Mesenchymal stem cell (in vitro differentiated cells and primary cell): ENCODE data around the gene ULK3.
A peak's percentile ranks its signal among the peaks of the same experiment; 100 is the strongest.

Experiments
- DNase-seq: peaks from one replicate; pipeline ENCODE4 v3.0.0-alpha.2; 2013
- H2AFZ ChIP-seq: one replicate; pipeline ENCODE4 v1.6.1; 2013; ENCODE audit warnings: low read depth, mild to moderate bottlenecking, control low read depth, inconsistent platforms, low read length, moderate library complexity
- H2AK5ac ChIP-seq: 2 replicates; pipeline ENCODE4 v1.6.1; 2013; ENCODE audit warnings: low read length, moderate library complexity, mild to moderate bottlenecking, inconsistent platforms; ENCODE audit not compliant: severe bottlenecking
- H2BK120ac ChIP-seq: one replicate; pipeline ENCODE4 v1.6.1; 2013; ENCODE audit warnings: low read depth, mild to moderate bottlenecking, inconsistent platforms, low read length, moderate library complexity
- H2BK12ac ChIP-seq, 2 experiments: one replicate each; pipeline ENCODE4 v1.6.1; 2013; ENCODE audit warnings: inconsistent platforms in 2 of 2, low read length in 2 of 2, mild to moderate bottlenecking in 2 of 2, moderate library complexity in 2 of 2, control low read depth in 1 of 2
- H2BK15ac ChIP-seq: one replicate; pipeline ENCODE4 v1.6.1; 2013; ENCODE audit warnings: mild to moderate bottlenecking, low read depth, inconsistent platforms; ENCODE audit not compliant: poor library complexity, severe bottlenecking
- H2BK5ac ChIP-seq: 2 replicates; pipeline ENCODE4 v1.6.1; 2013; ENCODE audit warnings: low read depth, mild to moderate bottlenecking, low read length, control low read depth, inconsistent platforms; ENCODE audit not compliant: poor library complexity, severe bottlenecking
- H3K14ac ChIP-seq, 2 experiments: one replicate each; pipeline ENCODE4 v1.6.1; 2013; ENCODE audit warnings: inconsistent platforms in 2 of 2, low read length in 2 of 2, control low read depth in 1 of 2, mild to moderate bottlenecking in 1 of 2, moderate library complexity in 1 of 2
- H3K18ac ChIP-seq, 2 experiments: one replicate each; pipeline ENCODE4 v1.6.1; 2013; ENCODE audit warnings: inconsistent platforms in 2 of 2, low read length in 2 of 2, control low read depth in 1 of 2, low read depth in 1 of 2, mild to moderate bottlenecking in 1 of 2
- H3K23ac ChIP-seq, 2 experiments: one replicate each; pipeline ENCODE4 v1.6.1; 2013; ENCODE audit warnings: inconsistent platforms in 2 of 2, low read length in 2 of 2, mild to moderate bottlenecking in 2 of 2, moderate library complexity in 2 of 2, control low read depth in 1 of 2
- H3K27ac ChIP-seq: 2 replicates; pipeline ENCODE4 v1.5.1; 2013; ENCODE audit warnings: mild to moderate bottlenecking, moderate library complexity, low read length, control low read depth, inconsistent platforms; ENCODE audit not compliant: poor library complexity, severe bottlenecking
- H3K27me3 ChIP-seq, 2 experiments: 2 replicates each; pipeline versions ENCODE4 v1.6.1 to v1.7.0; 2013; ENCODE audit warnings: low read length in 2 of 2, mild to moderate bottlenecking in 2 of 2, moderate library complexity in 2 of 2, control low read depth in 1 of 2, inconsistent platforms in 1 of 2; ENCODE audit not compliant: control insufficient read depth in 1 of 2, insufficient read depth in 1 of 2
- H3K36me3 ChIP-seq, 2 experiments: 2 replicates each; pipeline versions ENCODE4 v1.6.1 to v1.7.0; 2013; ENCODE audit warnings: low read length in 2 of 2, control low read depth in 1 of 2, inconsistent platforms in 1 of 2, low read depth in 1 of 2, mild to moderate bottlenecking in 1 of 2; ENCODE audit not compliant: insufficient read depth in 2 of 2, control insufficient read depth in 1 of 2
- H3K4ac ChIP-seq, 2 experiments: one replicate each; pipeline ENCODE4 v1.6.1; 2013; ENCODE audit warnings: inconsistent platforms in 2 of 2, low read length in 2 of 2, mild to moderate bottlenecking in 2 of 2, moderate library complexity in 2 of 2, control low read depth in 1 of 2, low read depth in 1 of 2
- H3K4me1 ChIP-seq: 2 replicates; pipeline ENCODE4 v1.6.1; 2013; ENCODE audit warnings: low read depth, low read length, control low read depth; ENCODE audit not compliant: control insufficient read depth, insufficient read depth
- H3K4me2 ChIP-seq: 2 replicates; pipeline ENCODE4 v1.6.1; 2013; ENCODE audit warnings: low read length, mild to moderate bottlenecking, inconsistent platforms; ENCODE audit not compliant: poor library complexity, severe bottlenecking
- H3K4me3 ChIP-seq, 2 experiments: 2 replicates each; pipeline versions ENCODE4 v1.5.1 to v1.7.0; 2013; ENCODE audit warnings: low read length in 2 of 2, mild to moderate bottlenecking in 2 of 2, control low read depth in 1 of 2, low read depth in 1 of 2; ENCODE audit not compliant: insufficient read depth in 1 of 2
- H3K79me1 ChIP-seq: replicated peaks from 2 replicates; pipeline ENCODE4 v1.6.1; 2013; ENCODE audit warnings: mild to moderate bottlenecking, control low read depth, low read length, inconsistent platforms; ENCODE audit not compliant: poor library complexity, severe bottlenecking
- H3K9ac ChIP-seq: 2 replicates; pipeline ENCODE4 v1.7.0; 2013; ENCODE audit warnings: mild to moderate bottlenecking, low read length, moderate library complexity
- H3K9me3 ChIP-seq: 2 replicates; pipeline ENCODE4 v1.7.0; 2013; ENCODE audit warnings: mild to moderate bottlenecking, low read length; ENCODE audit not compliant: control insufficient read depth
- H4K8ac ChIP-seq: one replicate; pipeline ENCODE4 v1.6.1; 2013; ENCODE audit warnings: inconsistent platforms, mild to moderate bottlenecking, low read length, moderate library complexity
- H4K91ac ChIP-seq: one replicate; pipeline ENCODE4 v1.6.1; 2013; ENCODE audit warnings: mild to moderate bottlenecking, low read length, inconsistent platforms
- WGBS: methylation state at CpG from one replicate; pipeline ENCODE4 v1.1.7; 2013; ENCODE audit warnings: mixed read lengths; 5-methylcytosine and 5-hydroxymethylcytosine counted together

Gene ULK3

DNA sequence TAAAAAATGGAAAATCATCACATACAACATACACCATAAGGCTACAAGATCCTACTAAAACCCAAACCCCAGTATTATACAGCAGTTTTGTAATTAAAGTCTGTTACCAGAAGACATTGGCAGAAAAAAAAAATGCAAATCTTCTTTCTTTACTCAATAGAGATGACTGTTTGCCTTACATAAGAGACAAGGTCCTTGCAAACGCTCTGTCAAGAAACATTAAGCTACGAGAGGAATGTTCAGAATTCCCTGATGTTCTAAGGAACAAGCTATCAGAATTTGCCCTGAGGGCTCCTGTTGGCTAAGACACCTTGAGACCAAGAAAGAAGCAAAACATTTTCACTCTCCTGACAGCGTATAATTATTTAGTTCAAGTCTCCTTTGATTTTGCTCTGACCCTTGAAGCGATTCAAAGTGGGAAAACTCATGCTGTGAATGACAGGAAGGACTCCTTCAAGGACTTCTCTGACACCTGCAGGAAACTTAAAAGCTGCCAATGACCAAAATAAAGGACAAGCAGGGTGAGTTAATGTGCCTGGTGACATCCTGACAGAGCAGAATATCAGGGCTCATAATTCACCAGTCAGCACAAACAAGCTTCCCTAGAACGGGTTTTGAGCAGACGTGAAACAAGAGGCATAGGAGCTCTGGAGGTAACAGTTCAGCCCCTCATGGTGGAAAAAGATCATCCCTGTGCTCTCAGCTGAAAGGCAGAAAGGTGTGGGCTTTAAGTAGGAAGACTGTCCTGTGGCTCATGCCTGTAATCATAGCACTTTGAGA, 27.7 kb upstream of the ULK3 start:
- Histone ChIP-seq H2BK120ac (no peak overlapping the region), H2AK5ac (peak overlapping the region; percentile 49), H3K27ac (peak overlapping the region; percentile 15), H3K4me1 (peaks cover 41% of the 10 kb centered on the region), H2AFZ (no peak overlapping the region), H3K27me3 (no peaks in the 10 kb centered on the region), H3K4me3 (no peak overlapping the region), H4K91ac (no peak overlapping the region), H3K36me3 (peaks cover 3 to 14% of the 10 kb centered on the region in 2 experiments), H3K14ac (no peak overlapping the region), H3K79me1 (peaks cover 5% of the 10 kb centered on the region), H3K9ac (peak overlapping the region; percentile 10), H3K4me2 (peak overlapping the region; percentile 6), H3K9me3 (no peaks in the 10 kb centered on the region), H2BK12ac (no peak overlapping the region), H3K23ac (no peak overlapping the region), H3K4ac (peak overlapping the region in 1 of 2 experiments; percentile 30), H2BK5ac (no peak overlapping the region), H4K8ac (no peak overlapping the region), H2BK15ac (no peak overlapping the region), H3K18ac (no peak overlapping the region)
- DNase-seq: peak; percentile 41
- WGBS: 64% methylated on average over 6 of the region's 6 CpGs

DNA sequence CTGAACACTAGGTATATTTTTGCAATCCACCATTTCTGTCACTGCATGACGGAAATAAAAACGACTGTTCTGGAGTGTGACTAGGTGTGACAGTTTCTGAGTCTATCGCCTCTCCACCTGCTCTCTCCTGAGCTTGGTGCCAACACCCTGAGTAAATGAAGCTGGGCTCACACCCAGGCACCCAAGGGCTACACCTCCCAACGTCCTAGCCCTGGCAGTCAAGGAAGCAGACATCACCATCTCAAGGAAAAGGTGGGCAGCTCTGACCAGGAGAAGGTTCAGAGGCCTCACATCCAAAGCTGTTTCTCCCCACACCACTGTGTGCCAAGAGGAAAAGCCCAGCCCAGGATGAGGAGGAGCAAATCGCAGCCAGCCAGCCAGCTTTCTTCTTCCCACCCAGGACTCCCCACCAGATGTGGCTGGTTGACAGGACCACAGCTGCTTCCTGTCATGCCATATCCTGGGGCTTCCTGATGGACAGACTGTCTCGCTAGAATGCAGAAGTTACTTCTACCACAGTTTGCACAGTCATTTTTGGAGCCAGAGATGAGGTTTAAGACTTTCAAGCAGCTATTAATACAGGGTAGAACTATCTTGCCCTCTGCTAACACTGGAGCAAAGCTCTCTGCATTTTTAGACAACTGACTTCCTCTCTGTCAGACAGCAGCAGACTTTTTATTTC, 26.9 kb upstream of the ULK3 start:
- Histone ChIP-seq H3K23ac (no peak overlapping the region), H3K9ac (peak overlapping the region; percentile 10), H3K14ac (no peak overlapping the region), H3K4me3 (no peak overlapping the region), H3K36me3 (peaks cover 3 to 14% of the 10 kb centered on the region in 2 experiments), H4K91ac (no peak overlapping the region), H2AK5ac (peak overlapping the region; percentile 46), H3K4me1 (peaks cover 42% of the 10 kb centered on the region), H2BK15ac (no peak overlapping the region), H3K9me3 (no peaks in the 10 kb centered on the region), H3K4ac (peak overlapping the region in 1 of 2 experiments; percentile 19), H3K79me1 (peaks cover 8% of the 10 kb centered on the region), H2BK12ac (peak overlapping the region in 1 of 2 experiments; percentile 6), H2BK120ac (no peak overlapping the region), H3K27ac (peak overlapping the region; percentile 24), H4K8ac (peak overlapping the region; percentile 29), H2BK5ac (no peak overlapping the region), H3K18ac (no peak overlapping the region), H2AFZ (no peak overlapping the region), H3K27me3 (no peaks in the 10 kb centered on the region), H3K4me2 (no peak overlapping the region)
- DNase-seq: peak; percentile 53
- 74% methylated on average over 6 of the region's 6 CpGs for WGBS

DNA sequence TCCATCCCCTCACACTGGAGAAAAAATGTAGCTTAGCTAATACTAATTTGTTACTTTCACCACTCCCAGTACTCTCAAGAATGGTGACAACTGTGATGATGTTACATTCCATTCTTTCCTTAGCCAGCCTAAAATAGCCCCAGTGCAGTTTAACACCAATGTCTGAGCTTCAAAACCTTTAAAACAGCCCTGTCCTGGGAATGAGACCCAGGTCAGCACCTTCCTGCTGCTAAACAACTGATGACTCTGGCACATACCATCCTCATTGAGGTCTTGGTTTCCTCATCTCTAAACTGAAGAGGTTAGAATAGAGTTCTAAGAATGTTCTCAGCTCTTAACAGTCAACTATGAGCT, 26.4 kb upstream of the ULK3 start:
- no peak overlapping the region for H2BK15ac ChIP-seq
- H3K27me3 ChIP-seq: no peaks in the 10 kb centered on the region
- peak; percentile 22 for DNase-seq
- H3K36me3 ChIP-seq: peaks cover 7 to 14% of the 10 kb centered on the region in 2 experiments
- H3K23ac ChIP-seq: no peak overlapping the region
- no peak overlapping the region for H2BK5ac ChIP-seq
- H4K8ac ChIP-seq: no peak overlapping the region
- H3K9me3 ChIP-seq: no peaks in the 10 kb centered on the region
- no peak overlapping the region for H2AFZ ChIP-seq
- H2BK120ac ChIP-seq: no peak overlapping the region
- H3K18ac ChIP-seq: no peak overlapping the region
- no peak overlapping the region for H3K4me3 ChIP-seq
- H3K9ac ChIP-seq: no peak overlapping the region
- no peak overlapping the region for H3K4ac ChIP-seq
- peaks cover 44% of the 10 kb centered on the region for H3K4me1 ChIP-seq
- no peak overlapping the region for H3K14ac ChIP-seq
- no peak overlapping the region for H3K4me2 ChIP-seq
- peak overlapping the region; percentile 87 for H2AK5ac ChIP-seq
- no peak overlapping the region for H4K91ac ChIP-seq
- H2BK12ac ChIP-seq: no peak overlapping the region
- peaks cover 11% of the 10 kb centered on the region for H3K79me1 ChIP-seq
- H3K27ac ChIP-seq: no peak overlapping the region

DNA sequence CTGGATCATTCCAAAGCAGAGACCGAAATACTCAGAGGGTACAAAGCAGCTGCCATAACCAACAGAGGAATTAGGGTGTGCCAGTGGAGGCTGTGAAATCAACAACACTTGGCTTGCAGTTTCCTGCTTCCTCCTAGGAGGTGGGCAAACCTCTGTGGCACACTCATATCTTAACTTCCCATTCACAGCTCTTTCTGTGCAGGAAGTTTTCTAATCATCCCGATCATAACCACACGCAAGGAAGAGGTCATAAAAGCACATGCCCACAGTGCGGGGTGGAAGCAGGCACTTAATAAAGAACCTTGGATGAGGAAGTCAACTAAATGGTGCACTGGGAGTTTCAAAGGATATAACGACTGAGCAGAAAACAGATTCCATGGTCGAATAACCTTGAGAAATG, 25.1 kb upstream of the ULK3 start:
- H3K36me3 ChIP-seq: peaks cover 9 to 14% of the 10 kb centered on the region in 2 experiments
- no peak overlapping the region for H2BK5ac ChIP-seq
- H3K18ac ChIP-seq: no peak overlapping the region
- H2AFZ ChIP-seq: no peak overlapping the region
- no peak overlapping the region for H4K8ac ChIP-seq
- no peak overlapping the region for H2BK12ac ChIP-seq
- peaks cover 13% of the 10 kb centered on the region for H3K79me1 ChIP-seq
- no peak overlapping the region for H2AK5ac ChIP-seq
- no peak overlapping the region for H2BK120ac ChIP-seq
- H3K9me3 ChIP-seq: no peaks in the 10 kb centered on the region
- 83% methylated on average over 6 of the region's 6 CpGs for WGBS
- H3K4ac ChIP-seq: no peak overlapping the region
- H3K9ac ChIP-seq: no peak overlapping the region
- H4K91ac ChIP-seq: no peak overlapping the region
- H3K27ac ChIP-seq: peak overlapping the region; percentile 85
- no peak overlapping the region for H3K23ac ChIP-seq
- H3K4me1 ChIP-seq: peaks cover 44% of the 10 kb centered on the region
- no peak for DNase-seq
- no peak overlapping the region for H3K4me3 ChIP-seq
- H3K14ac ChIP-seq: no peak overlapping the region
- no peaks in the 10 kb centered on the region for H3K27me3 ChIP-seq
- H2BK15ac ChIP-seq: no peak overlapping the region
- H3K4me2 ChIP-seq: no peak overlapping the region
